GM12872 (cell line): Measurements from ENCODE around the gene GRXCR1.
A peak's percentile ranks its signal among the peaks of the same experiment; 100 is the strongest.

Source experiments
- CTCF ChIP-seq: IDR thresholded peaks from 3 replicates; pipeline ENCODE4 v1.5.1; 2011; ENCODE audit warnings: low read depth, mild to moderate bottlenecking, low read length, moderate library complexity; ENCODE audit not compliant: insufficient read depth

GRXCR1 gene

GRCh38 chr4:42892413-42892812, at the start of gene GRXCR1:
Gene GRXCR1, plus strand, starts transcription at chr4:42892713. Its CDS starts 554 bp downstream, at chr4:42893267.
- TF ChIP-seq CTCF = no peak

- no peak for TF ChIP-seq CTCF
Measured at GRCh38 chr4:42843694-42844093, 48.8 kb upstream of the GRXCR1 start.

GRCh38 chr4:42844422-42845070, 48.0 kb upstream of the GRXCR1 start:
- TF ChIP-seq CTCF = no peak

- TF ChIP-seq CTCF = no peak
Measured at GRCh38 chr4:42845586-42845985, 46.9 kb upstream of the GRXCR1 start.

- no peak for TF ChIP-seq CTCF
Measured at GRCh38 chr4:42855779-42856178, 36.7 kb upstream of the GRXCR1 start.

- TF ChIP-seq CTCF = peak; percentile 71
Measured at GRCh38 chr4:42865572-42866189, 26.8 kb upstream of the GRXCR1 start.

GRCh38 chr4:42871261-42871660, 21.3 kb upstream of the GRXCR1 start:
- no peak for TF ChIP-seq CTCF
